Panc1 (cell line): ENCODE data around the gene PCIF1. TPM values are rescaled to one million over a fixed set of nuclear protein-coding genes. Genes with fewer than 3 reads are reported as not detected.

Experiments used
- ATAC-seq: fragments of 200-7000 bp; cut with Tn5 transposase; 2 replicates; pipeline ENCODE4 v1.9.1; 2020; ENCODE audit warnings: mild to moderate bottlenecking, moderate library complexity
- BruUV-seq: library from RNA; stranded (reverse); fragments of 400-500 nt; replicated peaks from 2 replicates; lab custom pipeline; 2021; lab: Mats Ljungman, UMichigan
- CTCF ChIA-PET: fragments of 300-600 bp; sonication (Branson Sonifier 250); formaldehyde crosslinking; loops from one replicate; lab custom pipeline; 2022; ENCODE audit warnings: antibody characterized with exemption; lab: Charles Lee
- POLR2A ChIA-PET: fragments of 300-600 bp; sonication (Branson Sonifier 250); formaldehyde crosslinking; loops from one replicate; lab custom pipeline; 2022; ENCODE audit warnings: antibody characterized with exemption; lab: Charles Lee
- DNase-seq: peaks from one replicate; pipeline ENCODE4 v3.0.0-alpha.2; 2010; ENCODE audit warnings: low read depth, low spot score
- H3K27ac ChIP-seq: 2 replicates; pipeline ENCODE4 v1.5.1; 2011; ENCODE audit warnings: mild to moderate bottlenecking, low read length, inconsistent platforms
- H3K27me3 ChIP-seq: fragments of 200-500 bp; sonication (Bioruptor generic); 2 replicates; pipeline ENCODE4 v1.6.0; 2014; ENCODE audit warnings: low read length, inconsistent platforms; ENCODE audit not compliant: control insufficient read depth, insufficient read depth
- H3K36me3 ChIP-seq: fragments of 200-500 bp; sonication (Bioruptor generic); 2 replicates; pipeline ENCODE4 v1.5.1; 2014; ENCODE audit warnings: inconsistent platforms, mild to moderate bottlenecking, low read length, moderate library complexity; ENCODE audit not compliant: control insufficient read depth, insufficient read depth
- H3K4me1 ChIP-seq: 2 replicates; pipeline ENCODE4 v1.5.1; 2011; ENCODE audit warnings: inconsistent platforms, mild to moderate bottlenecking, low read length, moderate library complexity; ENCODE audit not compliant: control insufficient read depth, insufficient read depth
- H3K4me3 ChIP-seq, 2 experiments: 2 replicates each; pipeline ENCODE4 v1.5.1; 2011 to 2012; ENCODE audit warnings: low read depth in 2 of 2, low read length in 2 of 2, mild to moderate bottlenecking in 2 of 2, inconsistent platforms in 1 of 2, moderate library complexity in 1 of 2
- H3K9me3 ChIP-seq: fragments of 200-500 bp; sonication (Bioruptor generic); 2 replicates; pipeline ENCODE4 v1.5.1; 2014; ENCODE audit warnings: low read depth, mild to moderate bottlenecking, inconsistent platforms, low read length, moderate library complexity; ENCODE audit not compliant: control insufficient read depth, insufficient read depth
- CTCF ChIP-seq: fragments of 450-650 bp; IDR thresholded peaks from 2 replicates; pipeline ENCODE4 v1.5.1; 2017; ENCODE audit warnings: mild to moderate bottlenecking
- POLR2AphosphoS5 ChIP-seq: IDR thresholded peaks from 2 replicates; pipeline ENCODE4 v1.6.1; 2012; ENCODE audit warnings: mild to moderate bottlenecking, low read depth, low read length, moderate library complexity
- REST ChIP-seq, 2 experiments: IDR thresholded peaks; 2 replicates each; pipeline ENCODE4 v1.6.1; 2011 to 2012; ENCODE audit warnings: low read depth in 2 of 2, control low read depth in 1 of 2, low read length in 1 of 2, mild to moderate bottlenecking in 1 of 2, moderate library complexity in 1 of 2; ENCODE audit not compliant: insufficient read depth in 1 of 2
- SIN3A ChIP-seq: IDR thresholded peaks from 2 replicates; pipeline ENCODE4 v1.6.1; 2012; ENCODE audit warnings: low read depth, mild to moderate bottlenecking, low read length, moderate library complexity, borderline replicate concordance; ENCODE audit not compliant: insufficient read depth
- TCF7L2 ChIP-seq: IDR thresholded peaks from 2 replicates; pipeline ENCODE4 v1.6.1; 2011; ENCODE audit warnings: mild to moderate bottlenecking, low read depth, low read length, inconsistent platforms
- in situ Hi-C: cut with HindIII; loops from 2 replicates; pipeline ENCODE4 v1.10.0; 2016; ENCODE audit warnings: low sequenced_read_pairs, low pct_unique_long_range_greater_than_20kb
- intact Hi-C: fragments of 100-400 bp; cut with micrococcal nuclease; formaldehyde crosslinking; loops from one replicate; pipeline ENCODE4 v1.10.0; 2022; ENCODE audit not compliant: unreplicated experiment
- total RNA-seq: library from RNA; stranded (reverse); gene quantifications from one replicate; pipeline ENCODE4 v1.2.1, GENCODE V29; 2021; ENCODE audit not compliant: unreplicated experiment

PCIF1 gene
- total RNA-seq, 1 experiment from 2014 or later, result 24.6 TPM

- Histone ChIP-seq H3K36me3 (no peaks in the 10 kb centered on the region), H3K4me1 (no peaks in the 10 kb centered on the region), H3K27me3 (no peaks in the 10 kb centered on the region), H3K27ac (no peak overlapping the region), H3K4me3 (no peak overlapping the region), H3K9me3 (no peaks in the 10 kb centered on the region)
- no peak for DNase-seq
- ChIA-PET POLR2A (interaction anchor here (0.6 kb wide), 1 partner anchor 50 kb away, joined by 8 read pairs; no protein-coding TSS in a partner anchor), CTCF (no interaction called here)
- TF ChIP-seq SIN3A, result no peak
- BruUV-seq, result no TSS peak
- intact Hi-C loops (no loop called here), in situ Hi-C loops (no loop called here)
- no peak for ATAC-seq
These were observed 14.7 kb upstream of the PCIF1 start for GRCh38 chr20:45919542-45920399.

GRCh38 chr20:45920462-45921336 lies 13.8 kb upstream of the PCIF1 start:
- no peak for DNase-seq
- Histone ChIP-seq H3K4me1 (no peaks in the 10 kb centered on the region), H3K9me3 (no peaks in the 10 kb centered on the region), H3K27me3 (no peaks in the 10 kb centered on the region), H3K4me3 (no peak overlapping the region), H3K27ac (no peak overlapping the region), H3K36me3 (no peaks in the 10 kb centered on the region)
- in situ Hi-C loops, result no loop called here
- BruUV-seq, result no TSS peak
- no peak for ATAC-seq
- intact Hi-C loops, result no loop called here
- CTCF ChIA-PET, result no interaction called here
- POLR2A ChIA-PET, result interaction anchor here (0.5 kb wide), 1 partner anchor 14 kb away, joined by 14 read pairs; no protein-coding TSS in a partner anchor
- no peak for TF ChIP-seq CTCF
- TF ChIP-seq TCF7L2, result no peak
- TF ChIP-seq POLR2AphosphoS5, result no peak
- TF ChIP-seq SIN3A, result no peak
- TF ChIP-seq REST (IDR thresholded peaks at IDR 0.05; ENCODE audit: insufficient read depth in 1 of 2, low read depth in 2 of 2, low read length in 1 of 2), result no peak
